Smooth muscle cell (in vitro differentiated cells): ENCODE measurements around the gene RAB17. TPM values are rescaled to one million over a fixed set of nuclear protein-coding genes. Genes with fewer than 3 reads are reported as not detected.

ENCODE experiments used
- DNase-seq: peaks from one replicate; lab custom pipeline; 2025; ENCODE audit not compliant: unreplicated experiment; lab: John Stamatoyannopoulos, UW
- H2AFZ ChIP-seq: fragments of 200-600 bp; sonication (generic); 2 replicates; pipeline ENCODE4 v1.6.0; 2016; ENCODE audit warnings: antibody characterized with exemption, low read depth, mild to moderate bottlenecking
- H3F3A ChIP-seq: fragments of 200-600 bp; sonication (generic); 2 replicates; pipeline ENCODE4 v1.6.0; 2017; ENCODE audit warnings: antibody characterized with exemption, low read depth
- H3K27ac ChIP-seq: fragments of 200-600 bp; sonication (generic); 2 replicates; pipeline ENCODE4 v1.5.1; 2016; ENCODE audit warnings: low read depth, mild to moderate bottlenecking
- H3K27me3 ChIP-seq: fragments of 200-600 bp; sonication (generic); 2 replicates; pipeline ENCODE4 v1.6.1; 2016; ENCODE audit warnings: low read depth, mild to moderate bottlenecking
- H3K36me3 ChIP-seq: fragments of 200-600 bp; sonication (generic); 2 replicates; pipeline ENCODE4 v1.5.1; 2016; ENCODE audit warnings: low read depth
- H3K4me1 ChIP-seq: fragments of 200-600 bp; sonication (generic); 2 replicates; pipeline ENCODE4 v1.5.1; 2016; ENCODE audit warnings: low read depth
- H3K4me2 ChIP-seq: fragments of 200-600 bp; sonication (generic); 2 replicates; pipeline ENCODE4 v1.6.0; 2016; ENCODE audit warnings: mild to moderate bottlenecking
- H3K4me3 ChIP-seq: fragments of 200-600 bp; sonication (generic); 2 replicates; pipeline ENCODE4 v1.5.1; 2016; ENCODE audit warnings: mild to moderate bottlenecking
- H3K79me2 ChIP-seq: fragments of 200-600 bp; sonication (generic); 2 replicates; pipeline ENCODE4 v1.6.0; 2016; ENCODE audit warnings: low read depth, mild to moderate bottlenecking
- H3K9ac ChIP-seq: fragments of 200-600 bp; sonication (generic); 2 replicates; pipeline ENCODE4 v1.6.0; 2016; ENCODE audit warnings: low read depth
- H3K9me3 ChIP-seq: fragments of 200-600 bp; sonication (generic); replicated peaks from 2 replicates; pipeline ENCODE4 v1.5.1; 2016; ENCODE audit warnings: low read depth
- H4K20me1 ChIP-seq: fragments of 200-600 bp; sonication (generic); 2 replicates; pipeline ENCODE4 v1.6.0; 2016; ENCODE audit warnings: low read depth
- CTCF ChIP-seq: fragments of 200-600 bp; sonication (generic); IDR thresholded peaks from 2 replicates; pipeline ENCODE4 v1.5.1; 2017; ENCODE audit warnings: borderline replicate concordance, mild to moderate bottlenecking, antibody characterized with exemption; ENCODE audit not compliant: insufficient read depth, poor library complexity, severe bottlenecking
- WGBS: methylation state at CpG from one replicate; pipeline ENCODE4 v1.1.7; 2016; ENCODE audit warnings: low lambda C conversion rate; 5-methylcytosine and 5-hydroxymethylcytosine counted together
- polyA plus RNA-seq: library from polyadenylated mRNA; unstranded; fragments of >200 nt; fragmentation: Nextera tagmentation; extraction: Ambion mirVana; gene quantifications from 2 replicates; pipeline ENCODE4 v1.2.1, GENCODE V29; 2016
- total RNA-seq: library from RNA; depleted of rRNA; stranded (reverse); fragments of >200 nt; gene quantifications from 2 replicates; pipeline ENCODE4 v1.2.3, GENCODE V29; 2014

The RAB17 gene
- total and polyA plus RNA-seq, 2 experiments from 2014 or later: 0.69 to 1.4 TPM

DNA sequence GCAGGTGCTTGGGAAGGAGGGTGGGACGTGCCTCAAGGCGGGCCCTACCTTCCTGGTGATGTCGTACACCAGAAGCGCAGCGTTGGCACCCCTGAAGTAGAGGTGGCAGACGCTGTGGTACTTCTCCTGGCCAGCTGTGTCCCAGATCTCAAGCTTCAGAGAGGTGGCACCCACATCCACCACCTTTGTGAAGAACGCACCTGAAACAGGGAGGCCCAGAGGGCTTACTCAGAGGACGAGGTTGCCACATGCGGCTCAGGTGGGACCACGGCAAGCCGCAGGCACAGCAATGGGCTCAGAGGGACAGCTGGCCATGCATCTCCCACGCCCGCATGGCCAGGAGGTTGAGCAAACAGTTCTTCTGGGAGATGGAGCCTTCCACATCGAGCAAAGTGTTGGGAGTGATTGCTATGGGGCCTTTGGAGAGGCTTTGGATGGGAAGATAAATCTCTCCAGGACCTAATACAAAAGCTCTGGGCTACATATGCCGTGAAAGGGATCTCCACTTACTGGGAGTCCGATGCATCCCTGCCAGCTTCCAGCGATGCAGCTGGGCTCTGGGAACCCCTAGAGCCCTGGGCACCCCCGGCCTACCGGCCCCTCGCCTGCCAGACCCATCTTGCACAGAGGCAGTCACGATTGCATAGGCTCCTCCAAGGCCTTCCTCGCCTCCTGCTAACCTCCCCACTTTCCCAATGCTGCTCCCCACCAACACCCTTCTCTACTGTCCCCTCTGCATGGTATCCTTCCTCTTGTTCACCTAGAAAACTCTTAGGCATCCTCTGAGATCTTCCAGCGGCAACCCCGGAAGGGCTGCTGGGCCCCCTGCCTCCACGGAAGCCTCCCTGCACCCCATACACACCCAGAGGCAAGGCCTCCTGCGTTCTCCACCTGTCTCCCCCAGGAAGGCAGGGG, 12.3 kb downstream of the RAB17 start:
- Histone ChIP-seq H3F3A (no peaks in the 10 kb centered on the region), H3K79me2 (no peaks in the 10 kb centered on the region), H3K9me3 (no peaks in the 10 kb centered on the region), H4K20me1 (no peaks in the 10 kb centered on the region), H2AFZ (no peak overlapping the region), H3K27me3 (no peaks in the 10 kb centered on the region), H3K36me3 (no peaks in the 10 kb centered on the region), H3K9ac (no peak overlapping the region), H3K27ac (no peak overlapping the region), H3K4me2 (no peak overlapping the region), H3K4me3 (no peak overlapping the region), H3K4me1 (peaks cover 5% of the 10 kb centered on the region)
- 94% methylated on average over 26 of the region's 26 CpGs for WGBS
- TF ChIP-seq CTCF: no peak
- no peak for DNase-seq

DNA sequence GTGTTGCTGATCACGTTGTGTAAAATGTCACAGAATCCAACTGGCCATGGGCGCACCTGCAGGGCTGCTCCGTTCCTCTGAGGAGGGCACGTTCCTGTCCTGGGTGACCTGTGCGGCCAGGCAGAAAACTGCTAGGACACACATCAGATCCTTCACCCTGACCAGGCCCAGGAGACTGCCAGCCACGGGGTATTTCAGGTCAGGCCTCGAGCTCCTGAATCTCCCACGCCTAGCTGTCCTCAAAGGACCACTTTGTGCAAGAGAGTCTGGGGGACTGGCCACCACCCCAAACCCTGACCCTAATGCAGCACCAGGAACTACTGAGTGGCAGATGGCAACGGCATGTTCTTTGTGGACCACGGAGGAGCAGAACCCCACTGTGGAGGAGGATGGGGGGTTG, 13.1 kb downstream of the RAB17 start:
- TF ChIP-seq CTCF: no peak
- WGBS: 89% methylated on average over 10 of the region's 10 CpGs
- no peak for DNase-seq
- H3K27ac ChIP-seq: no peak overlapping the region
- no peaks in the 10 kb centered on the region for H3K36me3 ChIP-seq
- no peaks in the 10 kb centered on the region for H3K9me3 ChIP-seq
- H3K27me3 ChIP-seq: no peaks in the 10 kb centered on the region
- H2AFZ ChIP-seq: no peak overlapping the region
- H3K4me1 ChIP-seq: peaks cover 5% of the 10 kb centered on the region
- no peaks in the 10 kb centered on the region for H4K20me1 ChIP-seq
- no peak overlapping the region for H3K9ac ChIP-seq
- no peak overlapping the region for H3K4me3 ChIP-seq
- H3K4me2 ChIP-seq: no peak overlapping the region
- no peaks in the 10 kb centered on the region for H3K79me2 ChIP-seq
- H3F3A ChIP-seq: no peaks in the 10 kb centered on the region

- no peaks in the 10 kb centered on the region for H4K20me1 ChIP-seq
- no peaks in the 10 kb centered on the region for H3K36me3 ChIP-seq
- H3K9me3 ChIP-seq: no peaks in the 10 kb centered on the region
- DNase-seq: no peak
- H3K27me3 ChIP-seq: no peaks in the 10 kb centered on the region
- H3K79me2 ChIP-seq: no peaks in the 10 kb centered on the region
- TF ChIP-seq CTCF: no peak
- H3K9ac ChIP-seq: no peak overlapping the region
- 94% methylated on average over 9 of the region's 9 CpGs for WGBS
- H3K4me3 ChIP-seq: no peak overlapping the region
- no peak overlapping the region for H3K27ac ChIP-seq
- H3K4me1 ChIP-seq: peaks cover 1% of the 10 kb centered on the region
- H3K4me2 ChIP-seq: no peak overlapping the region
- H3F3A ChIP-seq: no peaks in the 10 kb centered on the region
- no peak overlapping the region for H2AFZ ChIP-seq
These were observed 13.6 kb downstream of the RAB17 start for GRCh38 chr2:237576974-237577373.
